HEK293T (cell line): Measurements from ENCODE around the gene ANGPTL2.

Source experiments
- CTCF ChIA-PET: fragments of 350-600 bp; formaldehyde crosslinking; extraction: SDS; loops from one replicate; lab custom pipeline; 2021; ENCODE audit warnings: antibody characterized with exemption, inconsistent platforms; lab: Yijun Ruan, JAX
- POLR2A ChIA-PET: fragments of 350-600 bp; formaldehyde crosslinking; extraction: SDS; loops from one replicate; lab custom pipeline; 2020; ENCODE audit warnings: antibody characterized with exemption, inconsistent platforms; lab: Yijun Ruan, JAX
- DNase-seq: peaks from one replicate; pipeline ENCODE4 v3.0.0; 2012; ENCODE audit warnings: mixed read lengths; ENCODE audit errors: extremely low spot score
- ARNT ChIP-seq: fragments of 450-650 bp; IDR thresholded peaks from 2 replicates; pipeline ENCODE4 v1.6.1; 2017; ENCODE audit warnings: mild to moderate bottlenecking
- BHLHE40 ChIP-seq: fragments of 450-650 bp; IDR thresholded peaks from 2 replicates; pipeline ENCODE4 v1.6.1; 2016; ENCODE audit warnings: mild to moderate bottlenecking, moderate library complexity, borderline replicate concordance
- CTBP1 ChIP-seq: fragments of 450-650 bp; IDR thresholded peaks from 2 replicates; pipeline ENCODE4 v1.6.1; 2016; ENCODE audit warnings: borderline replicate concordance
- ELF4 ChIP-seq: fragments of 450-650 bp; IDR thresholded peaks from 2 replicates; pipeline ENCODE4 v1.6.1; 2017; ENCODE audit warnings: antibody characterized with exemption
- FOXA1 ChIP-seq: fragments of 450-650 bp; IDR thresholded peaks from 2 replicates; pipeline ENCODE4 v1.6.1; 2016; ENCODE audit warnings: mild to moderate bottlenecking
- FOXK2 ChIP-seq: fragments of 450-650 bp; IDR thresholded peaks from 2 replicates; pipeline ENCODE4 v1.6.1; 2016; ENCODE audit warnings: mild to moderate bottlenecking
- HDGF ChIP-seq: fragments of 450-650 bp; IDR thresholded peaks from 2 replicates; pipeline ENCODE4 v1.6.1; 2017; ENCODE audit warnings: antibody characterized with exemption, borderline replicate concordance
- L3MBTL2 ChIP-seq: fragments of 450-650 bp; conservative IDR thresholded peaks from 2 replicates; pipeline ENCODE4 v1.6.1; 2016; ENCODE audit warnings: mild to moderate bottlenecking
- LEF1 ChIP-seq: fragments of 450-650 bp; IDR thresholded peaks from 2 replicates; pipeline ENCODE4 v1.6.1; 2017; ENCODE audit warnings: mild to moderate bottlenecking, borderline replicate concordance
- NFRKB ChIP-seq: fragments of 450-650 bp; IDR thresholded peaks from 2 replicates; pipeline ENCODE4 v1.6.1; 2016; ENCODE audit warnings: mild to moderate bottlenecking, moderate library complexity
- SP1 ChIP-seq: fragments of 450-650 bp; IDR thresholded peaks from 2 replicates; pipeline ENCODE4 v1.6.1; 2017
- SUZ12 ChIP-seq: fragments of 450-650 bp; IDR thresholded peaks from 2 replicates; pipeline ENCODE4 v1.6.1; 2016; ENCODE audit warnings: mild to moderate bottlenecking
- TARDBP ChIP-seq: fragments of 450-650 bp; IDR thresholded peaks from 2 replicates; pipeline ENCODE4 v1.6.1; 2016
- ZNF384 ChIP-seq: fragments of 450-650 bp; IDR thresholded peaks from 2 replicates; pipeline ENCODE4 v1.6.1; 2016
- TF ChIP-seq, protein P1 (sequence below): fragments of 450-650 bp; IDR thresholded peaks from 2 replicates; pipeline ENCODE4 v1.6.1; 2016

Gene ANGPTL2

DNA sequence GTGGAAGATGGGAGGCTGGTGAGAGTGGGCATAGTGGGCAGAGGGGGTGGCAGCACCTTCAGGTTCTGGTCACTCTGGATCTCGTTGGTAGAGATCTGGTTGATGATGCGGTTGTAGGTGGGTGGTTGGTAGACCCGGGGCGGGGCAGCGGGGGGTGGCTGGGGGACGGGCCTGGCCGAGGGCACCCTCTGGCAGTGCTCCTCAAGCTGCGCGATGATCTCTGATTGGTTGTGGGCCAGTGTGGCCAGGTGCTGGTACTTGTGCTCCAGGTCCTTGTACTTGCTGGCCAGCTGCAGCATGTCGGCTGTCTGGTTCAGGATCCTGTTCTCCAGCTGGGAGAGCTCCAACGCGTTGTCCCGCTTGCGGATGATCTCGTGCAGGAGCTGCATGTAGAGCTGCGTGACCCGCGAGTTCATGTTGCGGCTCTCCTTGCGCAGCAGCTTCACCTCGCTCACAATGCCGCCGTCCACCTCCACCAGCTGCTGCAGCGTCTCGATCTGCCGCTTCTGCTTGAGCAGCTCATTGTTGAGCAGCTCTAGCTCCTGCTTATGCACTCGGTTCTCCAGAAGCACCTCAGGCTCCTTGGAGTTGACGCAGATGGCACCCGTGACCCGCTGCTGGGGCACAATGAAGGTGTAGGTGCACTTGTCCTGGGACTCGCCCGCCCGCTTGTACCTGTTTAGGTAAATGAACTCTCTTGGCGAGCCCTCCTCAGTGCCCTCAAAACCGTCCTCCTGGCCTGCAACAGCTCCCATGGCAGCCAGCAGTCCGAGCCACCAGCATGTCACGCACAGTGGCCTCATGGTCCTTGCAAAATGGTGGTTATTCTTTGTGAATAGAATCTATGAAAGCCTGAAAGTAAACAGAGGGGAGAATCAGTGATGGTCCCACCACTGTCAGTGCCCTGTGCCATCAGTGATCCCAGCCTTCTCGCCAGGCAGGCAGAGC lies 14.2 kb downstream of the ANGPTL2 start:
- TF ChIP-seq FOXA1 (no peak), LEF1 (no peak), FOXK2 (no peak), ELF4 (no peak), BHLHE40 (no peak)
- TF ChIP-seq, protein P1, sequence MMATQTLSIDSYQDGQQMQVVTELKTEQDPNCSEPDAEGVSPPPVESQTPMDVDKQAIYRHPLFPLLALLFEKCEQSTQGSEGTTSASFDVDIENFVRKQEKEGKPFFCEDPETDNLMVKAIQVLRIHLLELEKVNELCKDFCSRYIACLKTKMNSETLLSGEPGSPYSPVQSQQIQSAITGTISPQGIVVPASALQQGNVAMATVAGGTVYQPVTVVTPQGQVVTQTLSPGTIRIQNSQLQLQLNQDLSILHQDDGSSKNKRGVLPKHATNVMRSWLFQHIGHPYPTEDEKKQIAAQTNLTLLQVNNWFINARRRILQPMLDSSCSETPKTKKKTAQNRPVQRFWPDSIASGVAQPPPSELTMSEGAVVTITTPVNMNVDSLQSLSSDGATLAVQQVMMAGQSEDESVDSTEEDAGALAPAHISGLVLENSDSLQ, result no peak
- POLR2A ChIA-PET, result no interaction called here
- CTCF ChIA-PET, result no interaction called here
- DNase-seq, result no peak

DNA sequence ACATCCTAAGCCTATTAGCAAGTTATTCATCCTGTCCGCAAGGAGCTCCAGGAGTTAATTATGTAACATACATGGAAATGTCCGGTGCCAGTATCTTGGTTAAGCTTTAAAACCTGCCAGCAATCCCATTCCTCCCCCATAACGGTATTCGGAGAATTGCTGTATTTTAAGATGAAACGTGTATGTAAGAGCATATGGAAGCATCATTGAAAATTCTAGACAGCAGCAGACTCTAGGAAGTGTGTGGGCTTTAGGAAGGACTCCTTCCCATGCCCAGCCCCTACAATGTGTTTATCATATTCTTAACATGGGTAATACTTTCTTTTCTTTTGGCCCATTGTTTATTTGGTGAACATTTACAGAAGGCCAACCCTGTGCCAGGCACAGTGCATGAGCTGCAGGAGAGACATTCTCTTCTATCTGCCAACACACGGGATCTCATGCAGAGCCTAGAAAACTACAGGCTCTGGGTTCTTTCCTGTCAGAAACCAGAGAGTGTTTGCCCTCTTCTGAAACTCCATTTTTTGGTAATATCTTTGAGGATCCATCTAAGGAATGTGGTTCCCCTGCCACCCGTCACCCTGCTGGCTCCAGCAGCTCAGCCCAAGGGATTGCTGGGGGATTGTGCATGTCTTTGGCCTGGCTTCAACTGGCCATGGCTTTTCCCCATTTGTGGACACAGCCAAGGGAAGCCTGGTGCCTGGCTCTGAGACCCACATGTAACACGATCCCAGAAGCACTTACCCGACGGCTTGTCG lies 15.1 kb downstream of the ANGPTL2 start:
- POLR2A ChIA-PET, result no interaction called here
- DNase-seq, result no peak
- CTCF ChIA-PET, result no interaction called here
- no peak for TF ChIP-seq CTBP1
- TF ChIP-seq, protein P1, result no peak
- TF ChIP-seq SP1, result no peak
- TF ChIP-seq ARNT, result no peak
- no peak for TF ChIP-seq FOXA1
- TF ChIP-seq TARDBP, result no peak
- no peak for TF ChIP-seq FOXK2
- no peak for TF ChIP-seq HDGF
- TF ChIP-seq LEF1, result no peak
- TF ChIP-seq NFRKB, result no peak
- no peak for TF ChIP-seq ZNF384
- TF ChIP-seq SUZ12, result no peak
- TF ChIP-seq BHLHE40, result no peak
- no peak for TF ChIP-seq ELF4
- no peak for TF ChIP-seq L3MBTL2

DNA sequence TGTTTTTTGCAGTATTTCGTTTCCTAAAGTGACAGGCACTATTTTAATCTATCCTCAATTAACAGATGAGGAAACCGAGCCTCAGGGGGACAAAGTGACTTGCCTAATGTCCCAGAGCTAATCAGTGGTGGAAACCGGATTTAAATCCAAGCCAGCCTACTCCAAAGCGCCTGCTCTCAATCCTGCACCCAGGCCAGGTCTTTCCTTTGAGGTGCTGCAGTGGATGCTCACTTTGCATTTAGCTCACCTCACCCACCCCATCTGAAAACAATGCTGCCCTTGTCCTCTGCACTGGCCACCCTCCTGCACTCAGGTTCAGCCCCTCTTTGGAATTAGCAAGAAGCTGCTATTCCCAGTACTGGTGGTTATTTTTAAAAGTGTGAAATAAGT lies 16.0 kb downstream of the ANGPTL2 start:
- no peak for DNase-seq
- POLR2A ChIA-PET, result no interaction called here
- TF ChIP-seq CTBP1 (no peak), FOXK2 (no peak), ELF4 (no peak)
- CTCF ChIA-PET, result no interaction called here

DNA sequence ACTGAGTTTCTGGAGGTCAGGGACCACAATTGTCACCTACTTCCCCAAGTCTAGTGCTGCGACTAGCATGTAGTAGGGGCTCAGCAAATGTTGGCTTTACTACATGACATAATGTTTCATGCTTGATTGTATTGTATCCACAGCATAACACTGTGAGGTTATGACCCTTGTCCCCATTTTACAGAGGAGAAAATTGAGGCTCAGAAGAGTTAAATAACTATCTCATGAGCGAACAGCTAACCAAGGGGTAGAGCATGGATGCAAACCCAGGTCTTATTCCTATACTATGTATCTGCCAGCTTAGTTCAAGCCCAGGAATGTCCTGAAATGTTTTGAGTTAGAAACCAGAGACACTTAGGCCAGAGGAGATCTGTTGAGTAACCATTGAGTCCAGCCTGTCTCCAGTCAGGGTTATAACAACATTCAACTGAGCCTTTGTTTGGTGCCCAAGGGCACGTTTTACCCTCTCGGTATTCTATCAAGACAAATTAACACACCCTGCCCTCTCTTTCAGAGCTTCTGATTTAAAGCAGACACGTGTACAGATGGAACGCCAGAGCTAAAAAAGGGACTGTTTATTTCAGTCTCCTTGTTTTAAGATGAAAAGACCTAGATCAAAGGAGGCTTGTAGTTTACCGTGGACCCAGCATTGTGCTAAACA lies 16.5 kb downstream of the ANGPTL2 start:
- CTCF ChIA-PET, result no interaction called here
- no peak for TF ChIP-seq SUZ12
- no peak for TF ChIP-seq SP1
- no peak for TF ChIP-seq BHLHE40
- TF ChIP-seq ZNF384, result no peak
- no peak for TF ChIP-seq L3MBTL2
- TF ChIP-seq ARNT, result no peak
- no peak for TF ChIP-seq CTBP1
- TF ChIP-seq ELF4, result no peak
- TF ChIP-seq TARDBP, result no peak
- no peak for TF ChIP-seq LEF1
- TF ChIP-seq, protein P1, result no peak
- TF ChIP-seq NFRKB, result no peak
- TF ChIP-seq FOXA1, result no peak
- TF ChIP-seq FOXK2, result no peak
- POLR2A ChIA-PET, result no interaction called here
- no peak for DNase-seq

DNA sequence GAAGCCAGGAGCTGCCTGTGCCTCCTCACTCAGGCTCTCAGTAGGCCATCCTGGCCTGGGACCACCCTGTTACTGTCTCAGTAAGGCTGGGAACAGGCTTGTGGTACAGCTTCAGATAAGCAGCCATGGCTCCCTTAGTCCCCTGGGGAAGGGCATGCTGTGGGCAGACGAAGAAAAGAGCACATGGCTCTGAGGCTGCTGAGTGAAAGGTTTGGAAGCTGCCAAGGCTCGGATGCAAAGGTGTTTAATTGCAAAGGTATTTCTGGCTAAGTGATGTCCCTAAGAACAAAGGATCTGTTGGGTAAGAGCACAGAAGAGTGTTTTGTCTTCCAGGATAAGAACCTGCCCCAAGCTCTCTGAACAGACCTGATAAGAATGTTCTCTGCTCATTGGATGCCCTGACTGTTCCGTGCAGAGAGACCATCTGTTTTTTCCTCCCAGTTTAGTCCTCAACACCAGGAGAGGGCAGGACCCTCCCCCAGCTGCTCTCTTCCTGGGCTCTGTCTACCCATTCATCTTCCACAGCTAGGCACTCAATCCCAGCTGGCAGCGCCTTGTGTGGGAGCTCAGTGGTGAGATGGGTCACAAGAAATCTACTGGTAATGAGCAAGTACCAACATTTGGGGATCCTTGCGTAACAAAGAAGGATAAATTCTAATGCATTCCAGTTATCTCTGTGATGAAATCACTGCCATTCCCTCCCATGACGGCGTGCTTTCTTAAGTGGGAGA lies 17.7 kb downstream of the ANGPTL2 start:
- no peak for TF ChIP-seq ELF4
- POLR2A ChIA-PET, result no interaction called here
- no peak for DNase-seq
- CTCF ChIA-PET, result no interaction called here

DNA sequence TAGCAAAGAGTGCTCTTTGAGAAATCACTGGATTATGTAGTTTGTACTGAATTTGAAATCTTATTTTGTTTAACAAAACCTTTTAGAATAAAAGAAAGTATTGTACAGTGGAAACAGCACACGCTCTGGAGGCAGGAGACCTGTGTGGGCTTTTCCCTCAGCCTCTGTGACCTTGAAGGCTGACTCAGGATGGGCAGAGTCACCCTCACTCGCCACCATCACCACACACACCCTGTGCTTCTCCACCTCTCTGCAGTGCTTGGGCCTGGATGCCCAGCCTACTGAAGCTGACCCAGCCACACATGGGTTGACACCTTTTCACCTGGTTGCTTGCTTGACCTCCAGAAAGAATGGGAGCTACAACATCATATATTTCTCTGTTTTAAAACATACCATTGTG lies 19.6 kb downstream of the ANGPTL2 start:
- ChIA-PET CTCF (no interaction called here), POLR2A (no interaction called here)
- DNase-seq, result no peak
- no peak for TF ChIP-seq TARDBP
- TF ChIP-seq FOXK2, result no peak
- TF ChIP-seq FOXA1, result no peak
- TF ChIP-seq, protein P1, result no peak
- TF ChIP-seq HDGF, result no peak
- TF ChIP-seq CTBP1, result no peak
- TF ChIP-seq L3MBTL2, result no peak
